Mesenchymal stem cell (in vitro differentiated cells and primary cell): ENCODE measurements around the gene QSOX2.

Experiments used
- DNase-seq: peaks from one replicate; pipeline ENCODE4 v3.0.0-alpha.2; 2013
- H2AFZ ChIP-seq: one replicate; pipeline ENCODE4 v1.6.1; 2013; ENCODE audit warnings: low read depth, mild to moderate bottlenecking, control low read depth, inconsistent platforms, low read length, moderate library complexity
- H2AK5ac ChIP-seq: 2 replicates; pipeline ENCODE4 v1.6.1; 2013; ENCODE audit warnings: low read length, moderate library complexity, mild to moderate bottlenecking, inconsistent platforms; ENCODE audit not compliant: severe bottlenecking
- H2BK120ac ChIP-seq: one replicate; pipeline ENCODE4 v1.6.1; 2013; ENCODE audit warnings: low read depth, mild to moderate bottlenecking, inconsistent platforms, low read length, moderate library complexity
- H2BK12ac ChIP-seq, 2 experiments: one replicate each; pipeline ENCODE4 v1.6.1; 2013; ENCODE audit warnings: inconsistent platforms in 2 of 2, low read length in 2 of 2, mild to moderate bottlenecking in 2 of 2, moderate library complexity in 2 of 2, control low read depth in 1 of 2
- H2BK15ac ChIP-seq: one replicate; pipeline ENCODE4 v1.6.1; 2013; ENCODE audit warnings: mild to moderate bottlenecking, low read depth, inconsistent platforms; ENCODE audit not compliant: poor library complexity, severe bottlenecking
- H2BK5ac ChIP-seq: 2 replicates; pipeline ENCODE4 v1.6.1; 2013; ENCODE audit warnings: low read depth, mild to moderate bottlenecking, low read length, control low read depth, inconsistent platforms; ENCODE audit not compliant: poor library complexity, severe bottlenecking
- H3K14ac ChIP-seq, 2 experiments: one replicate each; pipeline ENCODE4 v1.6.1; 2013; ENCODE audit warnings: inconsistent platforms in 2 of 2, low read length in 2 of 2, control low read depth in 1 of 2, mild to moderate bottlenecking in 1 of 2, moderate library complexity in 1 of 2
- H3K18ac ChIP-seq, 2 experiments: one replicate each; pipeline ENCODE4 v1.6.1; 2013; ENCODE audit warnings: inconsistent platforms in 2 of 2, low read length in 2 of 2, control low read depth in 1 of 2, low read depth in 1 of 2, mild to moderate bottlenecking in 1 of 2
- H3K23ac ChIP-seq, 2 experiments: one replicate each; pipeline ENCODE4 v1.6.1; 2013; ENCODE audit warnings: inconsistent platforms in 2 of 2, low read length in 2 of 2, mild to moderate bottlenecking in 2 of 2, moderate library complexity in 2 of 2, control low read depth in 1 of 2
- H3K27ac ChIP-seq: 2 replicates; pipeline ENCODE4 v1.5.1; 2013; ENCODE audit warnings: mild to moderate bottlenecking, moderate library complexity, low read length, control low read depth, inconsistent platforms; ENCODE audit not compliant: poor library complexity, severe bottlenecking
- H3K27me3 ChIP-seq, 2 experiments: 2 replicates each; pipeline versions ENCODE4 v1.6.1 to v1.7.0; 2013; ENCODE audit warnings: low read length in 2 of 2, mild to moderate bottlenecking in 2 of 2, moderate library complexity in 2 of 2, control low read depth in 1 of 2, inconsistent platforms in 1 of 2; ENCODE audit not compliant: control insufficient read depth in 1 of 2, insufficient read depth in 1 of 2
- H3K36me3 ChIP-seq, 2 experiments: 2 replicates each; pipeline versions ENCODE4 v1.6.1 to v1.7.0; 2013; ENCODE audit warnings: low read length in 2 of 2, control low read depth in 1 of 2, inconsistent platforms in 1 of 2, low read depth in 1 of 2, mild to moderate bottlenecking in 1 of 2; ENCODE audit not compliant: insufficient read depth in 2 of 2, control insufficient read depth in 1 of 2
- H3K4ac ChIP-seq, 2 experiments: one replicate each; pipeline ENCODE4 v1.6.1; 2013; ENCODE audit warnings: inconsistent platforms in 2 of 2, low read length in 2 of 2, mild to moderate bottlenecking in 2 of 2, moderate library complexity in 2 of 2, control low read depth in 1 of 2, low read depth in 1 of 2
- H3K4me1 ChIP-seq: 2 replicates; pipeline ENCODE4 v1.6.1; 2013; ENCODE audit warnings: low read depth, low read length, control low read depth; ENCODE audit not compliant: control insufficient read depth, insufficient read depth
- H3K4me2 ChIP-seq: 2 replicates; pipeline ENCODE4 v1.6.1; 2013; ENCODE audit warnings: low read length, mild to moderate bottlenecking, inconsistent platforms; ENCODE audit not compliant: poor library complexity, severe bottlenecking
- H3K4me3 ChIP-seq, 2 experiments: 2 replicates each; pipeline versions ENCODE4 v1.5.1 to v1.7.0; 2013; ENCODE audit warnings: low read length in 2 of 2, mild to moderate bottlenecking in 2 of 2, control low read depth in 1 of 2, low read depth in 1 of 2; ENCODE audit not compliant: insufficient read depth in 1 of 2
- H3K79me1 ChIP-seq: replicated peaks from 2 replicates; pipeline ENCODE4 v1.6.1; 2013; ENCODE audit warnings: mild to moderate bottlenecking, control low read depth, low read length, inconsistent platforms; ENCODE audit not compliant: poor library complexity, severe bottlenecking
- H3K9ac ChIP-seq: 2 replicates; pipeline ENCODE4 v1.7.0; 2013; ENCODE audit warnings: mild to moderate bottlenecking, low read length, moderate library complexity
- H3K9me3 ChIP-seq: 2 replicates; pipeline ENCODE4 v1.7.0; 2013; ENCODE audit warnings: mild to moderate bottlenecking, low read length; ENCODE audit not compliant: control insufficient read depth
- H4K8ac ChIP-seq: one replicate; pipeline ENCODE4 v1.6.1; 2013; ENCODE audit warnings: inconsistent platforms, mild to moderate bottlenecking, low read length, moderate library complexity
- H4K91ac ChIP-seq: one replicate; pipeline ENCODE4 v1.6.1; 2013; ENCODE audit warnings: mild to moderate bottlenecking, low read length, inconsistent platforms
- WGBS: methylation state at CpG from one replicate; pipeline ENCODE4 v1.1.7; 2013; ENCODE audit warnings: mixed read lengths; 5-methylcytosine and 5-hydroxymethylcytosine counted together

QSOX2 gene

GRCh38 chr9:136160381-136160841 lies 85.2 kb downstream of the QSOX2 start:
- Histone ChIP-seq H2BK5ac (no peak overlapping the region), H3K9me3 (peaks cover 5% of the 10 kb centered on the region), H2BK12ac (no peak overlapping the region), H3K14ac (no peak overlapping the region), H3K4ac (no peak overlapping the region), H3K36me3 (no peaks in the 10 kb centered on the region), H3K4me3 (no peak overlapping the region), H3K4me2 (no peak overlapping the region), H4K91ac (no peak overlapping the region), H3K18ac (no peak overlapping the region), H2BK120ac (no peak overlapping the region), H3K9ac (no peak overlapping the region), H3K79me1 (no peaks in the 10 kb centered on the region), H3K27ac (no peak overlapping the region), H3K4me1 (peaks cover 10% of the 10 kb centered on the region), H2AFZ (no peak overlapping the region), H4K8ac (no peak overlapping the region), H2AK5ac (no peak overlapping the region), H3K27me3 (peaks cover 38 to 70% of the 10 kb centered on the region in 2 experiments), H3K23ac (no peak overlapping the region), H2BK15ac (no peak overlapping the region)
- no peak for DNase-seq
- WGBS = 79% methylated on average over 8 of the region's 12 CpGs

- H2BK15ac ChIP-seq = no peak overlapping the region
- H2BK5ac ChIP-seq = no peak overlapping the region
- DNase-seq = no peak
- H3K9me3 ChIP-seq = peaks cover 5% of the 10 kb centered on the region
- 86% methylated on average over 16 of the region's 16 CpGs for whole genome bisulfite sequencing
- H2BK12ac ChIP-seq = no peak overlapping the region
- H2AK5ac ChIP-seq = no peak overlapping the region
- peaks cover 43 to 75% of the 10 kb centered on the region in 2 experiments for H3K27me3 ChIP-seq
- no peak overlapping the region for H3K14ac ChIP-seq
- no peak overlapping the region for H2AFZ ChIP-seq
- H4K91ac ChIP-seq = no peak overlapping the region
- H3K4ac ChIP-seq = no peak overlapping the region
- no peak overlapping the region for H3K4me3 ChIP-seq
- no peaks in the 10 kb centered on the region for H3K79me1 ChIP-seq
- H4K8ac ChIP-seq = no peak overlapping the region
- H3K36me3 ChIP-seq = no peaks in the 10 kb centered on the region
- no peak overlapping the region for H3K23ac ChIP-seq
- no peak overlapping the region for H2BK120ac ChIP-seq
- H3K27ac ChIP-seq = no peak overlapping the region
- no peak overlapping the region for H3K18ac ChIP-seq
- peaks cover 10% of the 10 kb centered on the region for H3K4me1 ChIP-seq
- no peak overlapping the region for H3K9ac ChIP-seq
- H3K4me2 ChIP-seq = no peak overlapping the region
These were observed 85.8 kb downstream of the QSOX2 start for GRCh38 chr9:136159851-136160250.

GRCh38 chr9:136157477-136158265 lies 87.9 kb downstream of the QSOX2 start:
- Histone ChIP-seq H3K4ac (no peak overlapping the region), H2AK5ac (no peak overlapping the region), H3K14ac (peak overlapping the region in 1 of 2 experiments; percentile 46), H3K4me3 (no peak overlapping the region), H3K27me3 (peaks cover 43 to 86% of the 10 kb centered on the region in 2 experiments), H3K27ac (no peak overlapping the region), H3K23ac (no peak overlapping the region), H3K4me1 (peaks cover 10% of the 10 kb centered on the region), H2BK5ac (no peak overlapping the region), H2BK120ac (no peak overlapping the region), H4K91ac (no peak overlapping the region), H2BK12ac (no peak overlapping the region), H3K9ac (no peak overlapping the region), H3K18ac (no peak overlapping the region), H3K9me3 (no peaks in the 10 kb centered on the region), H3K4me2 (no peak overlapping the region), H3K36me3 (no peaks in the 10 kb centered on the region), H3K79me1 (no peaks in the 10 kb centered on the region), H4K8ac (no peak overlapping the region), H2AFZ (no peak overlapping the region), H2BK15ac (no peak overlapping the region)
- WGBS = 83% methylated on average over 20 of the region's 20 CpGs
- no peak for DNase-seq
